IPS DF 4.7 (cell line): ENCODE measurements around the gene RBM26.

Experiments
- DNase-seq: peaks from one replicate; pipeline ENCODE4 v3.0.0-alpha.2; 2013; ENCODE audit warnings: low spot score; ENCODE audit errors: extremely low read depth

RBM26 gene, protein sequence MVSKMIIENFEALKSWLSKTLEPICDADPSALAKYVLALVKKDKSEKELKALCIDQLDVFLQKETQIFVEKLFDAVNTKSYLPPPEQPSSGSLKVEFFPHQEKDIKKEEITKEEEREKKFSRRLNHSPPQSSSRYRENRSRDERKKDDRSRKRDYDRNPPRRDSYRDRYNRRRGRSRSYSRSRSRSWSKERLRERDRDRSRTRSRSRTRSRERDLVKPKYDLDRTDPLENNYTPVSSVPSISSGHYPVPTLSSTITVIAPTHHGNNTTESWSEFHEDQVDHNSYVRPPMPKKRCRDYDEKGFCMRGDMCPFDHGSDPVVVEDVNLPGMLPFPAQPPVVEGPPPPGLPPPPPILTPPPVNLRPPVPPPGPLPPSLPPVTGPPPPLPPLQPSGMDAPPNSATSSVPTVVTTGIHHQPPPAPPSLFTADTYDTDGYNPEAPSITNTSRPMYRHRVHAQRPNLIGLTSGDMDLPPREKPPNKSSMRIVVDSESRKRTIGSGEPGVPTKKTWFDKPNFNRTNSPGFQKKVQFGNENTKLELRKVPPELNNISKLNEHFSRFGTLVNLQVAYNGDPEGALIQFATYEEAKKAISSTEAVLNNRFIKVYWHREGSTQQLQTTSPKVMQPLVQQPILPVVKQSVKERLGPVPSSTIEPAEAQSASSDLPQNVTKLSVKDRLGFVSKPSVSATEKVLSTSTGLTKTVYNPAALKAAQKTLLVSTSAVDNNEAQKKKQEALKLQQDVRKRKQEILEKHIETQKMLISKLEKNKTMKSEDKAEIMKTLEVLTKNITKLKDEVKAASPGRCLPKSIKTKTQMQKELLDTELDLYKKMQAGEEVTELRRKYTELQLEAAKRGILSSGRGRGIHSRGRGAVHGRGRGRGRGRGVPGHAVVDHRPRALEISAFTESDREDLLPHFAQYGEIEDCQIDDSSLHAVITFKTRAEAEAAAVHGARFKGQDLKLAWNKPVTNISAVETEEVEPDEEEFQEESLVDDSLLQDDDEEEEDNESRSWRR

DNA sequence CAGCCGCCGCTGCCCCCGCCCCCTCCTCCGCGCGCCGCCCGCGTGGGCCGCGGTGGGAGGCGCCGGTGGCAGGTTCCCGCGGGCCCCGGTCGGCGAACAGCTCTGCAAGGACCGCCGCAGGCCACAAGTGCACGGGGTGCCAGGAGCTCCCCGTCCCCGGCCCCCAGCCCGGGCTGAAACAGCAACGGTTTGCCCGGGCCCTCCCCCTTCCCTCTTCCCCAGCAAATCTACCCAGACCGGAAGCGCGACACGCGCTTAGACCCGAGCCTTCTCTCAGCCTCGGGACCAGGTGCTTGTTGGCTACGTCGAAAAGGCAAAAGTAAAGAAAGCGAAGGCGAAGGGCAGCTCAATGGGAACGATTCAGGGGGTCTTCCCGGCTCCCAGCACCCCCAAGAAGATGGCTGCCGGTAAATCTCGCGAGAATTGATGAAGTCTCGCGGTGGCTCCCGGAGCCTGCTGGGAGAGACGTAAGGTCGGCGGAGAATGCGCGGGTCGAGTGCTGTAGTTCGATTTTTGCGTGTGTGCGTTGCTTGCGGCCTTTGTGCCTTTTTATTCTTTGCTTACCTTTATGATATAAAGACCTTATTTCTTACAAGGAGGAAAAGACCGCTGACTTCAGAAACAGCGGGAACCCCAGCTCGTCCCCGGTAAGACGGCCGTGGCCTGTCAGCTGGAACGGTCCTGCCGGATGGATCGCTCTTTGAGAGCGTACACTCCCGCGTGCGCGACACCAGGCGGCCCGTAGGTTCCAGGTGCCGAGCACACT, at the start of gene RBM26:
TSS of gene RBM26 (minus strand) at position 425 of the 766 bp plus-strand sequence. CDS start 481 bp downstream, outside the sequence.
- DNase-seq, result peak; percentile 86

DNA sequence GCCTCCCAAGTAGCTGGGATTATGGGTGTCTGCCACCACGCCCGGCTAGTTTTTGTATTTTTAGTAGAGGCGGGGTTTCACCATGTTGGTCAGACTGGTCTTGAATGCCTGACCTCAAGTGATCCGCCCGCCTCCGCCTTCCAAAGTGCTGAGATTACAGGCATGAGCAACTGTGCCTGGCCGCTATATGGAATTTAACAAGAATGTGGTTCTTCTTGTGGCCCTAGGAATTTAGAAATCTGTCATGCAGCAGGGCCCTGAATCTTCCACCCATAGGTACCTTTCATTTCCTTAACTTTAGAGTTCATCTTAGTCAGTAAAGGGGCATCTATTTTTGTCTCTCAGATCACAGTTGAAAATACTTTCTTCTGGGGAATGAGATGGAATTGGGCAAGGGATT, 49.3 kb upstream of the RBM26 start:
- no peak for DNase-seq

DNA sequence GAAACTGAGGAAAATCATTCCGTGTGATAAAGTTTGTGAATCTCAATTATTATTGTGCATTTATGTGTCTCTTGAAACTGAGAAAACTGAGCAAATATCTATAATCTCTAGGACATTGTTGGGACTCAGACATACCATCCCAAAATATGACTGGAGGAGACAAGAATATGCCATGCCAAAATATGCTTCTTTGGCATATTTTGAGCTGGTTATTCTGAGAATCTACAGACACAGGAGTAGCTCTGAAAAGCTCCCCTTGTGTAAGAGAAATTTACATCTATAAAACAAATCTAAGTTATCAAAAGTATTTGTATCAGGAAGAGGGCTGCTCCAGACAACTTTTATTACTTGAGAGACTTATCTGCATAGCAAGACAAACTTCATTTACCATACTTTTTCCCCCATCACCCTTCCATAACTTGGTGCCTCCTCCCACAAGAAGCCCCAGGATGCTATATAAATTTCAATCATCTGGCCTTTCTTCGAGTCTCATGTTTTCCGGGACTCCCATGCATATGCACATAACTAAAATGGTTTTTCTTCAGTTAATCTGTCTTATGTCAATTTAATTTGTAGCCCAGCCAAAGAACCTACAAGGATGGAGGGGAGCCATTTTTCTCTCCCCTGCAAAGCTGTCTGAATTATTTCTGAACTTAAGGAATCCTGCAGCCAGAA, 46.3 kb upstream of the RBM26 start:
- no peak for DNase-seq

DNA sequence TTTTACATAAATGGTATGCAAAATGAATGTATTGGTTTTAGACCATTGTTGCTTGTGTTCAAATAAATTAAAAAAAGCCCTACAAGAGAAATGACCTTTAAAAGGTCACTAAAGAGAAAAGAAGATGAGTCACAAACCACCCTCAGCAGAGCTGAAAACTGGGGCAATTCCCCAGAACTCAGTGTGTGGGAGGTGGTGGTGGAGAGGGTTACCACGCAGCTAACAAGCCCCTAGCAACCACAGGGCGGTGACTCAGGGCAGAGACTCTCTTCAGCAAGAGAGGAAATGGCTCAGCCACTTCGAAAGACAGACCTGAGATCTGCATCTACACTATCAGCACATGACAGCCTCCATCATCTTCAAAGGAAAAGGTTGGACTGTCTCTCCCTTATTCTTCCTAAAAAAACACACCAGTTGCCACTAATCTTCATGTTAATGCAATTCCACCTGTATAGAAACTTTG, 45.5 kb upstream of the RBM26 start:
- peak; percentile 11 for DNase-seq

DNA sequence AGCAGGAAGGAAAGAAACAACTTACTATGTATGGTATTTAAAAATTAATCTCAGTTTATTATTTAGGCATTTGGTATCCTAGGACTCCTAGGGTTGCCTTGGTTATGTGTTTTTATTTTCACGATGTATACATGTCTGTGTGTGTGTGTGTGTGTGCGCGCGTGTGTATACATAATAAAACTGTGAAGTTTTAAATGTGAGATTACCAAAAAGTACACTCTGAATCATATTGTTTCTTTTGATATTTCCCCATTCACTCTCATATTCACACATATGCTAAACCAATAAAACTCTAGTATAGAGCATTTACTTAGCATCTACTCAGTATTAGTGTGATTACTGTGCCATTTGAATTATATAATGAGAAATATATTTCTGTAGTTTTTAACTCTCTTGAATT, 44.1 kb upstream of the RBM26 start:
- DNase-seq, result no peak

DNA sequence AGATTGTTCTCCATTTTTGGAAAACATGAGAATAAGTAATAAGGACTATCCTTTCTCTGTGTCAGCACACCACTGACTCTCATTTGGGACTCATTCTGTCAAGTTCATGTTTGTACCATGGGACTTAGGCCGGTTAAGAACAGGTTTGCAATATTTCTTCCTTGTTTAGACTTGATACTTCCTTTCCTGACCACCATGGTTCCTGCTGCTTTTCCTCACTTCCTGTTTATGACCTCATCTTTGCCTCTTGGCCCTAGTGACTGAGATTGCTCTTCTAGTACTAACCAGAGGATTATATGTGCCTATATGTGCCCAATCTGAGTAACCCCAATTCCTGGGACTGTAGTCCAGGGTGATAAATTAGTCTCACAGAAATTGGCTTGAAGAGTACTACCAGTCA, 42.4 kb upstream of the RBM26 start:
- DNase-seq, result no peak

DNA sequence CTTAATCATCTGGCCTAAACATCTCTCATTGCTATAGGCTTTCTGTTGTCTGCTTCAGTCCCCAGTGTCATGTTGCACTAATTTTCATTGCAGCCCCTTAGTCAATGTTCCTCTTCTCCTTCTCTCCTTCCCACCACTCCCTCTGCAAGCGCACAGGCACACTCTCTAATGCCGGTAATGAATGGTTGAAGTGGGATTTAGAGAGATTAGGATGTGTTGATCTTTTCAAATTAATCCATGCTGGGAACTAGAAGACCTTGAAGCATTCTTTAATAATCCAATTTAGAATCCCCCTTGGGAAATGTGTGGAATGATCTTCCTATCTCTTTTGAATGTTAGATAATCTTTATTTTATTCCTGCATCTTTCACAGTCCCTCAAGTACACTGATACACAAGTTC, 41.7 kb upstream of the RBM26 start:
- no peak for DNase-seq

DNA sequence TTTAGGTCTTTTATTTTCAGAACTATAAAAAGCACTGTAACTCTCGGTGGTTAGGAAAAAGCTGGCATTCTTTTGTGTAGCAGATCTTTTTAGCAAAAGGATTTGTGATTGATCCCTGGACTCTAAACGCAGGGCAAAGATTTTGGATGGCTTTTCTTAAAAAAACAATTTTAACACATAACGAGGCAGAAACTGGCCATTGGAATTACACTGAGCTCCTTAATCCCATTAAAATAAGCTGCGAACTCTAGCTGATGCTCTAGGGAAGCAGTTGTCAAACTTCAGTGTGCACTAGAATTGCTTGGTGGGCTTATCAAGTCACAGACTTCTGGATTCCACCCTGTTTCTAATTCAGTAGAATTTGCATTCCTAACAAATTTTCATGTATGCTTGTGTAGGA, 41.1 kb upstream of the RBM26 start:
- DNase-seq, result no peak

DNA sequence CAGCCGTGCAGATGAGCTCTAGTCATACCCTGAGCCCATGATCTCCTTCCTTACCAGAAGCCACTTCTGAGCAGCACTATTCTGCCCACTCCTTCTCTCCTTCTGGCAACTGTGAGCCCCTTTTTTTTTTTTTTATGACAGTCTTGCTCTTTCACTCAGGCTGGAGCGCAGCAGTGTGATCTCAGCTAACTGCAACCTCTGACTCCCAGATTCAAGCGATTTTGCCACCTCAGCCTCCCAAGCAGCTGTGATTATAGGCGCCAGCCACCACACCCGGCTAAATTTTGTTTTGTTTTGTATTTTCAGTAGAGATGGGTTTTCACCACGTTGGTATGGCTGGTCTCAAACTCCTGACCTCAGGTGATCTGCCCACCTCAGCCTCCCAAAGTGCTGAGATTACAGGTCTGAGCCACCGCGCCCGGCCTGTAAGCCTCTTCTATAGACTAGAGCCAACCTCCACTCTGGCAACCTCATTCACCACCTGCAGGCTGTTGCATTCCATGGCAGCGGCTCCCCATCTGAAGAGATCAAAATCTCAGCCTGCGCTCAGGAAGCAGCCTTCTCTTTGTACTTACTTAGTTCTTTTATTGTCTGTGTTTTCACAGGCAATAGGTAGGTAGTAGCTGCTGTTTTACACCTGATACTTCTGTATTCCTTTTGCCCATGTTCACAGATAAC, 40.1 kb upstream of the RBM26 start:
- no peak for DNase-seq

DNA sequence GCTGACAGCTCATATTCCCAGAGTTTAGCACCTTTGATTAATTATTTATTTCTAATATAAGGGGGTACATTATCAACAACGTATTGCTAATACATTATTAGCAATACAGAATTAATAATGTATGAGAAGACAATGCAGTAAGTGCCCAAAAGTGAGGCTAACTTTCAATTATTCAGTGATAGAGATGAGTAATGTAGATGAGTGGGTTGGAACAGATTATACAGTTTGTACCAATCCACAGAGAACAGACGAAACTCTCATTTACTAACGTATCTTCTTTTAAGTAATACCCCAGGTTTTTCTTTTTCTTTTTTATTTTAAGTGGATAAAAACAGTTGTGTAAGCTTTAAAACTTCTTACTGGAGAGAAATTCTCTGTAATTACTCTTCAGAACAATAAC, 36.7 kb upstream of the RBM26 start:
- no peak for DNase-seq

DNA sequence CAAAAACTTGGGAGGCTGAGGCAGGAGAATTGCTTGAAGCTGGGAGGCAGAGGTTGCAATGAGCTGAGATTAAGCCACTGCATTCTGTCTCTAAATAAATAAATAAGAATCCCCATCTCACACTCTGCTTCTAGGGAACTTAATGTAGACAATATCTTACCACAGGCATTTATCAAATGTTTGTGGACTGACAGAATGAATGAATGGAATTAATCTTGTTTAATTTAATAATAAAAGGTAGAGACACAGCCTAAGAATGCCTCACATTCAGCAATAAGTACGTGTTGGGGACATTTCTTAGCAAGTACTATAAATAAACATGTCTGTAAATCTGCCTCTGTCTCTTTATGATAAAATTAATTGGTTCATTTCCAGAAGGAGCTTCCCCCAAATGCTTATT, 36.2 kb upstream of the RBM26 start:
- no peak for DNase-seq

DNA sequence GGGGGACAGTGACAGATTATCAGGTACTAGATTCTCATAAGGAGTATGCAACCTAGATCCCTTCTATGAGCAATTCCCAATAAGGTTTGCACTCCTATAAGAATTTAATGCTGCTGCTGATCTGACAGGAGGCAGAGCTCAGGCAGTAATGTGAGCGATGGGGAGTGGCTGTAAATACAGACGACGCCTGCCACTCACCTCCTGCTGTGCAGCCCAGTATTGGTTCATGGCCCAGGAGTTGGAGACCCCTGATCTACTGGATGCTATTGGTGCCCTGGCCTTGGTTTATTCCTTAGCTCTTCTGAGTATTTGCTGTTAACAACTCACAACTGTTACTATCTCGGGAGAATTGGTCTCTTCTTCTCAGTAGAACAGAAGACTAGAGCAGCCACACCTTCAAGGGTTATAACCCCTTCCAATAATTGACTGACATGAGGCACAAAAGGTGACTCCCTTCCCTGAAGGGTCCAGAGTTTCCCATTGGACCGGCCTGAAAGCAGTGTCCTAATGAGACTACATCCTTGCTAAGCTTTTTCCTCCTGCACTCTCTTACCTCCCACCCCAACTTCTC, 35.0 kb upstream of the RBM26 start:
- no peak for DNase-seq

DNA sequence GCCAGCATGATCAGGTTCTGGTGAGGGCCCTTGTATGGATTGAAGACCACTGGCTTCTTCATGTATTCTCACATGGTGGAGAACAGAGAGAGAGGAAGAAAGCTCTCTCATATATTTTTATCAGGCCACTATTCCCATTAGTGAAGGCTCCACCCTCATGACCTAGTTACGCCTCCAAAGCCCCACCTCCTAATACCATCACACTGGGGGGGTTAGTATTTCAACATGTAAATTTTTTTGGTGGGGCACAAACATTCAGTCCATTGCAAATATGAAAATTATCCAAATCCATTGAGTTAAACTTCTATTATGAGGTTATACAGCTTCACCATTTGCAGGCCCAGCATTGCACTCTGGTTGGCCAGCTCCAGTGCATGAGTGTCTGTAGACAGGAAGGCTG, 33.2 kb upstream of the RBM26 start:
- no peak for DNase-seq

DNA sequence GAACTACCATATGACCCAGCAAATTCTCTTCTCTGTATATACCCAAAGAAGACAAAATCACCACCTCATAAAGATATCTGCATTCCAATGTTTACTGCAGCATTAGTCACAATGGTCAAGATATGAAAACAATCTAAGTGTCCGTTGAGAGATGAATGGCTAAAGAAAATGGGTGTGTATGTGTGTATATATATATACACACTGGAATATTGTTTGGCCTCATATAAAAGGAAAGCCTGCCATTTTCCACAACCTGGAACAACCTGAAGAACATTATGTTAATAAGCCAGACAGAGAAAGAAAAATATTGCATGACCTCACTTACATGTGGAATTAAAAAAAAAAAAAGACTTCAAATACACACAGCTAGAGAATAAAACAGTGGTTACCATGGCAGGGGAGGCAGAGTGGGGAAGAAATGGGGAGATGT, 29.5 kb upstream of the RBM26 start:
- no peak for DNase-seq

DNA sequence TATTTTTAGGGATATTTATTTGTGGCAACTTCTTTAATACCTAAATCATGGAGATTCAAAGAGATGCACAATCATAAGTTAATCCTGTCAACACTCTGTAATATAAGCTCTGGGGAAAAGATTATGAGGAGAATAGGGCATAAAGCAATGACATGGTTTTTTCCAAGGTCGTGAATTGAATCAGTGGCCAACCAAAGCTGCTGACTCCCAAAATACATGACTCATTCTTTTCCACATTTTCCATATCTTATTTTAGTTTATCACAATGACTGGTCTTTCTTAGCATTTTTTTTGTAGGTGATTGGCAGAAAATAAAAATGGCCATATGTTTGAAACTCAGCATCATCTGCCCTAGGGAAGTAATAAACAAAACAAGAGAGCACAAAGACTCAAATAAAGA, 28.5 kb upstream of the RBM26 start:
- DNase-seq, result no peak

DNA sequence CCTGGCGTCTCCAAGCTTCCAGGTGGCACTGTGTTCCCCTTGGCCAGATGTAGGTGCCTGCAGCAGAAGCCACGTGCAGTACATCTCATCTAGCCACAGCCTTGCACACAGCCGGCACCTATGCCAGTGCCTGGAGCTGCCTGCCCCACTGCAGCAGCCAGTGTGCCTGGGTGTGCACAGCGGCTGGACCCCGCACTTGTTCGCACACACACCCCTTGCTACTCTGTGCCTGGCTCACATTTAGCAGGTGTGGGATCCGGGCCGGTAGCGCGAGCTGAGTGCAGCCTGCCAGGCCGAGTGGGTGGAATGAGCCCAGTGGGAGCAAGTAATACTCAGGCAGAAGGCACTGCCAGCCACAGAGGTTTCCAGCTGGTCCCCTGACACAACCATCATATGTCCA, 26.9 kb upstream of the RBM26 start:
- no peak for DNase-seq

DNA sequence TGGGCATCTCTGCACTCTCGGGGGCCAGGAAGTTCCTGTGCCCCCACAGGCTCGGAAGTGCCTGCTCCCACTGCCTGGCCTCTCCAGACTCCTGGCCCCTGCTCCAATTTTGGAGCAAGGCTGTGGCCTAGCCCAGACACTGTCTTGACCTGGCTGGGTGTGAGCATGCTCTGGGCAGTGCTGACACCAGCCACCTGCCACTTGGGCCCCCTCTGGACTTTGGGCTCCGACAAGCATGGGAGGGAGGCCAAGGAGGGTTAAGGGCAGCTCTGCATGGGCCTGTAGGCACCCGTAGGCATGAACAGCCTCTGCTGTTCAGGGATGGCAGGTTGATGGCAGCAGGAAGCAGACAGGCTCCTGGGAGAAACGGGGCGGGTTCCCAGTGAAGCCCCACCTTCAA, 26.0 kb upstream of the RBM26 start:
- DNase-seq, result no peak

DNA sequence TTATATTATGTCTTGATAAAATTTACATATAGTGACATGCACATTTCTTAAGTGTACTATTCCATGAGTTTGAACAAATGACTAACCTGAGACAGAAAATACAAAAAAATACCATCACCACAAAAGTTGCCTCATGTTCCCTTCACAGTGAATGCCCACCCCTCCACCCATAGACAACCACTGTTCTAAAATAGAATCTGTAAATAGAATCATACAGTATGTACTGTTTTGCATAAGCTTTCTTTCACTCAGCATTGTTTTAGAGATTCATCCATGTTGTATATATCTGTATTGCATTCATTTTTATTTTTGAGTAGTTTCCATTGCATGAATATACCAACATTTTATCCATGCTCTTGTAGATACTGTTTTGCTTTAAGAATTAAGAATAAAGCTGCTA, 23.3 kb upstream of the RBM26 start:
- no peak for DNase-seq

DNA sequence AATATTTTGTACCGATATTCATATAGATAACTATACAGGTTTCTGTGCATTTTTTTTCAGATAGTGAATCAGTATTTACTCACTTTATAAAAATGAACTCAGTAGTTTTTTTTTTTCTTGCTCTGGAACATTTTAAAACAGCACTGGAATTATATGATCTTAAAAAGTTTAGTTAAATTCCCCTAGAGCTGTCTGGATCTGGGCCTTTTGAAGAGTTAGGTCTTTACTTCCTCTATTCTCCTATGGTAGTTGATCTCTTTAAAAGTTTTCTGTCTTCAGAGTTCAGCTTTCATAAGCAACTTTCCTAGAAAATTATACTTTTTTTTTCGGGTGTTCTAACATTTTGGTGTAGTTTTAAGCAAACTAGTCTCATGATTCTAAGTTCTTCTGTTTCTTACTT, 21.8 kb upstream of the RBM26 start:
- DNase-seq, result no peak

DNA sequence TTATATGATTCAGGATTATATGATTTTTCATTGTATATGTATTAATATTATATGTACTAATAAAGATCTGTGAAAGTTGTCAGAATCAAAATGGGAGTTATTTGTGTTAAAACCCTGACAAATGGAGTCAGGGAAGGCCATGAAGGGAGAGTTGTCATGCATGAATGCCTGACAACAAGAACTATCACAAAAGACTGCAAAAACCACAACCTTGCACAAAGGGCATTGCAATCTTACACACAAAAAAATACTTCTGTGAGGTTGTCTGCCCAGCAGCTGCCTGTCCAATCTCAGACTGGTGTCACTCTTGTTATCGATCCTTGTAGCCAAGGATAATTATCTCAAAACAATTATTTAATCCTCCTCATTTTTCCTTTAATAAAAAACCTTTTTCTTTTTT, 21.2 kb upstream of the RBM26 start:
- no peak for DNase-seq
